ENCODE data around the gene CDHR3.

CDHR3 gene

GRCh38 chr7:106054971-106055532 lies 92.0 kb downstream of the CDHR3 start:
- no peaks in the 10 kb centered on the region for H3K9me3 ChIP-seq (ENCODE audit: insufficient read depth, low read depth, low read length)
- H3K27me3 ChIP-seq (ENCODE audit: insufficient read depth, low read length, poor library complexity, severe bottlenecking), result peaks cover 7% of the 10 kb centered on the region
- no peaks in the 10 kb centered on the region for H3K79me2 ChIP-seq (ENCODE audit: insufficient read depth, low read length)
- no peak overlapping the region for H3K4me3 ChIP-seq (ENCODE audit: low read length, poor library complexity, severe bottlenecking)
- peaks cover 28% of the 10 kb centered on the region for H3K4me1 ChIP-seq (ENCODE audit: insufficient read depth, low read length, poor library complexity, severe bottlenecking)
- H2AFZ ChIP-seq (ENCODE audit: low read length), result no peak overlapping the region
- H3K4me2 ChIP-seq (ENCODE audit: low read depth, low read length, poor library complexity, severe bottlenecking), result no peak overlapping the region
- no peaks in the 10 kb centered on the region for H3K36me3 ChIP-seq (ENCODE audit: insufficient read depth, low read length)
- H4K20me1 ChIP-seq (ENCODE audit: insufficient read depth, low read length, poor library complexity, severe bottlenecking), result no peaks in the 10 kb centered on the region
- no peak for TF ChIP-seq EZH2phosphoT487 (IDR thresholded peaks at IDR 0.05; ENCODE audit: borderline replicate concordance)
- TF ChIP-seq, protein P1, sequence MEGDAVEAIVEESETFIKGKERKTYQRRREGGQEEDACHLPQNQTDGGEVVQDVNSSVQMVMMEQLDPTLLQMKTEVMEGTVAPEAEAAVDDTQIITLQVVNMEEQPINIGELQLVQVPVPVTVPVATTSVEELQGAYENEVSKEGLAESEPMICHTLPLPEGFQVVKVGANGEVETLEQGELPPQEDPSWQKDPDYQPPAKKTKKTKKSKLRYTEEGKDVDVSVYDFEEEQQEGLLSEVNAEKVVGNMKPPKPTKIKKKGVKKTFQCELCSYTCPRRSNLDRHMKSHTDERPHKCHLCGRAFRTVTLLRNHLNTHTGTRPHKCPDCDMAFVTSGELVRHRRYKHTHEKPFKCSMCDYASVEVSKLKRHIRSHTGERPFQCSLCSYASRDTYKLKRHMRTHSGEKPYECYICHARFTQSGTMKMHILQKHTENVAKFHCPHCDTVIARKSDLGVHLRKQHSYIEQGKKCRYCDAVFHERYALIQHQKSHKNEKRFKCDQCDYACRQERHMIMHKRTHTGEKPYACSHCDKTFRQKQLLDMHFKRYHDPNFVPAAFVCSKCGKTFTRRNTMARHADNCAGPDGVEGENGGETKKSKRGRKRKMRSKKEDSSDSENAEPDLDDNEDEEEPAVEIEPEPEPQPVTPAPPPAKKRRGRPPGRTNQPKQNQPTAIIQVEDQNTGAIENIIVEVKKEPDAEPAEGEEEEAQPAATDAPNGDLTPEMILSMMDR (conservative IDR thresholded peaks at IDR 0.05; ENCODE audit: low read length), result no peak
- no peaks in the 10 kb centered on the region for H3K9me2 ChIP-seq (replicated peaks; ENCODE audit: low read depth, low read length)
- H3K9ac ChIP-seq (ENCODE audit: low read depth, low read length, poor library complexity, severe bottlenecking), result no peak overlapping the region
- H3F3A ChIP-seq (ENCODE audit: low read depth), result peaks cover 7% of the 10 kb centered on the region; the same call in 1 of the 2 replicates

- no peaks in the 10 kb centered on the region for H4K20me1 ChIP-seq (ENCODE audit: insufficient read depth, low read length, poor library complexity, severe bottlenecking)
- H3K9me2 ChIP-seq (replicated peaks; ENCODE audit: low read depth, low read length), result no peaks in the 10 kb centered on the region
- H3K79me2 ChIP-seq (ENCODE audit: insufficient read depth, low read length), result no peaks in the 10 kb centered on the region
- H3F3A ChIP-seq (ENCODE audit: low read depth), result peaks cover 7% of the 10 kb centered on the region; the same call in 1 of the 2 replicates
- H3K9ac ChIP-seq (ENCODE audit: low read depth, low read length, poor library complexity, severe bottlenecking), result peak overlapping the region; percentile 10
- H3K4me3 ChIP-seq (ENCODE audit: low read length, poor library complexity, severe bottlenecking), result peak overlapping the region; percentile 11
- H3K4me2 ChIP-seq (ENCODE audit: low read depth, low read length, poor library complexity, severe bottlenecking), result peak overlapping the region; percentile 37
- H2AFZ ChIP-seq (ENCODE audit: low read length), result peak overlapping the region; percentile 71
- H3K9me3 ChIP-seq (ENCODE audit: insufficient read depth, low read depth, low read length), result no peaks in the 10 kb centered on the region
- no peaks in the 10 kb centered on the region for H3K27me3 ChIP-seq (ENCODE audit: insufficient read depth, low read length, poor library complexity, severe bottlenecking)
- peaks cover 28% of the 10 kb centered on the region for H3K4me1 ChIP-seq (ENCODE audit: insufficient read depth, low read length, poor library complexity, severe bottlenecking)
- no peak for TF ChIP-seq EZH2phosphoT487 (IDR thresholded peaks at IDR 0.05; ENCODE audit: borderline replicate concordance)
- TF ChIP-seq, protein P1 (conservative IDR thresholded peaks at IDR 0.05; ENCODE audit: low read length), result peak; percentile 90
- no peaks in the 10 kb centered on the region for H3K36me3 ChIP-seq (ENCODE audit: insufficient read depth, low read length)
Measured at GRCh38 chr7:106056513-106057203, 93.6 kb downstream of the CDHR3 start.

DNA sequence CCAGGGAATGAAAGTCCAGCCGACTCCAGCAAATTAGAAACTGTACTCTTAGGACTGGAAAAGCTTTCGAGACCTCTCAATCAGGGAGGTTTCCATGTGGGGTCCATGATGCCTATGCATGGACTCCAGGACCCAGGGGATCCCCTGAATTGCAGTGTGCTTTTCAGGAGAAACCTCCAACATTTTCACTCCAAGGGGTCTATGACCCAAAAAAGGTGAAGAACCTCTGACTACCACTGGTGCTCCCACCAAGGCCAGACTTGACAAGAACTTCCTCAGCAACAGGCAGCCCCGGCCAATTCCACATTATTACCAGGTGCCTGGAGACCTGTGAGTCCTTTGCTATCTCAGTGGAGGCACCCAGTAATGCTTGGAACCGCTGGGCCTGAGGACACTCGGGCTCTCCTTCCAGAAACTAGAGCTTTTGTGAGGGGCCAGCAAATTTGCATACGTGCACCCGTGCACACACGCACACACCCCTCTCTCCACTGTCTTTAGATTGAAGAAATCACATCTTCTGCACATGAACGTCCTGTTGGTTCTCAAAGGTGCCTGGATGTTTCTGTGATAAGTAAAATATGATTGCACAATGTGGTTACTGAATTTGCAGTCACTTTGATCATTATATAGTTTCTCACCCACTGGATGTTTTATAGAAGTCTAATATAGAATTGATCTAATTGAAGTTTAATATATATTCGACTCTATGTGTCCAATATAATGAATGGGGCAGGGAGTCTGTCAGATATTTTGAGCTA lies 94.3 kb downstream of the CDHR3 start:
- peak overlapping the region; percentile 10 for H3K9ac ChIP-seq (ENCODE audit: low read depth, low read length, poor library complexity, severe bottlenecking)
- H3K79me2 ChIP-seq (ENCODE audit: insufficient read depth, low read length), result no peaks in the 10 kb centered on the region
- peaks cover 7% of the 10 kb centered on the region; the same call in 1 of the 2 replicates for H3F3A ChIP-seq (ENCODE audit: low read depth)
- peak overlapping the region; percentile 11 for H3K4me3 ChIP-seq (ENCODE audit: low read length, poor library complexity, severe bottlenecking)
- no peaks in the 10 kb centered on the region for H4K20me1 ChIP-seq (ENCODE audit: insufficient read depth, low read length, poor library complexity, severe bottlenecking)
- no peaks in the 10 kb centered on the region for H3K36me3 ChIP-seq (ENCODE audit: insufficient read depth, low read length)
- peak overlapping the region; percentile 71 for H2AFZ ChIP-seq (ENCODE audit: low read length)
- no peaks in the 10 kb centered on the region for H3K27me3 ChIP-seq (ENCODE audit: insufficient read depth, low read length, poor library complexity, severe bottlenecking)
- no peaks in the 10 kb centered on the region for H3K9me3 ChIP-seq (ENCODE audit: insufficient read depth, low read depth, low read length)
- H3K4me1 ChIP-seq (ENCODE audit: insufficient read depth, low read length, poor library complexity, severe bottlenecking), result peaks cover 36% of the 10 kb centered on the region
- H3K9me2 ChIP-seq (replicated peaks; ENCODE audit: low read depth, low read length), result no peaks in the 10 kb centered on the region
- H3K4me2 ChIP-seq (ENCODE audit: low read depth, low read length, poor library complexity, severe bottlenecking), result peak overlapping the region; percentile 37
- no peak for TF ChIP-seq EZH2phosphoT487 (IDR thresholded peaks at IDR 0.05; ENCODE audit: borderline replicate concordance)
- TF ChIP-seq, protein P1 (conservative IDR thresholded peaks at IDR 0.05; ENCODE audit: low read length), result no peak

All from Loucy (cell line).